Heart left ventricle (tissue), 13 donors: ENCODE data around the gene PCNP.

Experiments
- CTCF ChIP-seq, 12 donors: fragments of 200-600 bp; sonication (generic) in 4 of 12; IDR thresholded peaks; one replicate each; pipeline versions ENCODE4 v1.5.0 to v1.8.0; 2018 to 2022; ENCODE audit warnings: antibody characterized with exemption in 12 of 12, mild to moderate bottlenecking in 5 of 12
- POLR2A ChIP-seq, 2 donors: fragments of 450-650 bp; IDR thresholded peaks; one replicate each; pipeline ENCODE4 v1.6.1; 2017; ENCODE audit warnings: antibody characterized with exemption in 2 of 2, mild to moderate bottlenecking in 2 of 2, moderate library complexity in 2 of 2
- donor health status: ischemic (EF 13 %, LVEDD 7.1; RV severe dilation, severe dysfunction).
- donor health status: DM: no; HTN: yes; CAD: no.
- donor health status: DM: no; HTN: no; CAD: no.
- donor health status: ischemic (EF 25% LVEDD 6.9; RV normal size, moderate dysfunction).
- donor health status: ischemic (EF 25% LVEDD 5.7; RV mildly dilated, moderate dysfunction).
- donor health status: ischemic (EF 35%, LVEDD 5.7; RV mildly dilated, moderate dysfunction).
- donor health status: nonischemic (EF 11% LVEDD 7.7; RV severe dilation, severe dysfunction).
- donor health status: DM: yes; HTN: yes; CAD: no.
- donor health status: PGD.
- donor health status: ischemic (EF 29% LVEDD 5.4; RV normal size, mild dysfunction).
- donor health status: nonischemic (EF 23%, LVEDD 6.1; RV moderate dilation, normal function).

GRCh38 chr3:101642441-101642840, 68.5 kb downstream of the PCNP start:
- no peak for TF ChIP-seq POLR2A (IDR thresholded peaks at IDR 0.05)
- TF ChIP-seq CTCF (IDR thresholded peaks at IDR 0.05) = no peak
